ENCODE data around the gene LRRC27. TPM values are rescaled to one million over a fixed set of nuclear protein-coding genes. Genes with fewer than 3 reads are reported as not detected.
A peak's percentile ranks its signal among the peaks of the same experiment; 100 is the strongest.

LRRC27 gene
- polyA plus RNA-seq, 3 donors from 2014 or later, result 3.8 to 8.5 (median 8.2) TPM

- H3K4me1 Mint-ChIP-seq, result peaks cover 48 to 57% of the 10 kb centered on the region in 2 donors
- DNase-seq, result no peak
- H3K9me3 Mint-ChIP-seq, result no peaks in the 10 kb centered on the region
- H3K4me3 Mint-ChIP-seq, result no peak overlapping the region
- H3K36me3 Mint-ChIP-seq, result peaks cover 0 to 9% (median 5%) of the 10 kb centered on the region in 3 donors
- H3K27me3 Mint-ChIP-seq (ENCODE audit: low read depth in 3 of 3), result peaks cover 4 to 22% (median 21%) of the 10 kb centered on the region in 3 donors
- peak overlapping the region in 3 of 6 donors; percentile 43 to 76 (median 74) for H3K27ac Mint-ChIP-seq
These were observed 86.0 kb downstream of the LRRC27 start for GRCh38 chr10:132417957-132418441.

DNA sequence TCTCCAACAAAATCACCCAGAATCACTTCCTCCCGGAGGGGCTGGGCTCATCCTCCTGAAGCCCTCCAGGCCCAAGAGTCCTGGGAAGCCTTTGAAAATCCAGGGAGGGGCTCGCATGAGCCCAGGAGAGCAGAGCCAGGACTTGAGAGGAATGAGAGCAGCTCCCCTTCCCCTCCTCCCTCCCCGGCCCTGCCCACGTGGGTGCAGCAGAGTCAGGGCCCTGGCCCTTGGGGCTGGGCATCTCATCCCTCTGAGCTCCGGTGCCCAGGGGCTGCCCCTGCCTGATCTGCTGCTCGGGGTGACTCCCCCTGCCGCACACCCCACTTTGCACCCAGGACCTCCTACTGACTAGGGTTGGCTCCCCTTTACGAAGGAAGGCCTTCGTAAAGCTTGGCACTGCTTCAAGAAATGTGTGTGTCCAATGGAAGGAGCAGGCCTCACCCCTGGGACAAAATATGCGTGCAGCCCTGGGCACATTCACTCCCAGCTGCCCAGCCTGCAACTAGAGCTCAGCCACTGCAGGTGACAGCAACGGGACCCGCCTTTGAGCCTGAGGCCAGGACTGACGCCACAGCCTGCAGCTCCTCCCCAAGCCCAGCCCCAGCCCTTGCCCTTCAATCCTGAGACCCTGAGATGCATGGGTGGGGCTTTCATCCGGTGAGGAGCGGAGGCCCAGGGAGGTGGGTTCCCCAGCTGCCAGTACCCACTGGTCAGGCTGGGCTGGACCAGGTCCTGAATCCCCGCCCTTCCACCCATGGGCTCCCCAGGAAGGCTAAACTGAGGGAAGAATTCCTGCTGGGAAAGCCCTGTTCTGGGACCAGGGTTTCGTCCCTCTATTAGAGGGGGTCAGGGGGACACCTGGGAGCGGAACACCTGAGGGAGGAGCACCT is 86.8 kb downstream of the LRRC27 start:
- Mint-ChIP-seq H3K36me3 (peaks cover 0 to 9% (median 5%) of the 10 kb centered on the region in 3 donors), H3K9me3 (no peaks in the 10 kb centered on the region), H3K27me3 (ENCODE audit: low read depth in 3 of 3) (peaks cover 7 to 27% (median 25%) of the 10 kb centered on the region in 3 donors), H3K4me3 (no peak overlapping the region), H3K4me1 (peaks cover 50 to 58% of the 10 kb centered on the region in 2 donors), H3K27ac (peak overlapping the region in 5 of 6 donors; percentile 43 to 86 (median 71))
- DNase-seq, result peak in 1 of 3 donors; percentile 33

- Mint-ChIP-seq H3K9me3 (no peaks in the 10 kb centered on the region), H3K27me3 (ENCODE audit: low read depth in 3 of 3) (peaks cover 7 to 28% (median 24%) of the 10 kb centered on the region in 3 donors), H3K4me3 (peak overlapping the region in 3 of 5 donors; percentile 30 to 54 (median 41)), H3K4me1 (peaks cover 48% of the 10 kb centered on the region in 2 donors), H3K27ac (peak overlapping the region; percentile 81 to 93 (median 88)), H3K36me3 (peaks cover 0 to 9% (median 5%) of the 10 kb centered on the region in 3 donors)
- DNase-seq, result no peak
These were observed 87.8 kb downstream of the LRRC27 start for GRCh38 chr10:132419538-132420468.

DNA sequence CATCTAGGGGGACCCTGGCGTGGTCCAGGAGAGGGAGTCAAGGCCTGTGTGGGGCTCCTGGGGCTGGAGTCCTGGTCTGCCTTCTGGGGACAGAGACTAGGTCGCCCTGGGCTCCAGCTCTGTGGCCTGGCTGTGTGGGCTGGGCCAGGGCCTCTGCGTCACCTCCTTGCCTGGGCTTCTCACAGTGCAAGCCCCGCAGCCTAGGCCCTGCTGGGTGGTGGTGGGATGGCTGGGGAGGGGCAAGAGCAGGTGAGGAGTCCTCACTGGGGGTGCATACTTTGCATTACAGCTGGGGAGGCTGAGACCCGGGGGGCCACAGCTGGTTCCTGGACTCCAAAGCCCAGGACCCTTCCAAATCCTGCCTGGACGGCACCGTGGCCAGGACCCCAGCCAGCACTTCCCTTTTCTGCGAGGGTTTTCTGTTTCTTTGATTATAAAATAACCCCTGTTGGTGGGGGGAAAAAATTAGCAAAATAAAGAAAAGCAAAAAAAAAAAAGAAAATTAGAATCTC is 88.5 kb downstream of the LRRC27 start:
- Mint-ChIP-seq H3K4me3 (peak overlapping the region in 4 of 5 donors; percentile 6 to 54 (median 36)), H3K27me3 (ENCODE audit: low read depth in 3 of 3) (peaks cover 7 to 28% (median 24%) of the 10 kb centered on the region in 3 donors), H3K4me1 (peaks cover 41 to 45% of the 10 kb centered on the region in 2 donors), H3K27ac (peak overlapping the region; percentile 81 to 93 (median 88)), H3K9me3 (no peaks in the 10 kb centered on the region), H3K36me3 (peaks cover 0 to 2% (median 0%) of the 10 kb centered on the region in 3 donors)
- DNase-seq, result peak; percentile 36 to 67 (median 56)

- no peaks in the 10 kb centered on the region for H3K9me3 Mint-ChIP-seq
- peak overlapping the region; percentile 47 to 73 (median 60) for H3K4me3 Mint-ChIP-seq
- H3K4me1 Mint-ChIP-seq, result peaks cover 39 to 43% of the 10 kb centered on the region in 2 donors
- peak overlapping the region; percentile 81 to 97 (median 88) for H3K27ac Mint-ChIP-seq
- no peaks in the 10 kb centered on the region for H3K36me3 Mint-ChIP-seq
- peaks cover 7 to 28% (median 24%) of the 10 kb centered on the region in 3 donors for H3K27me3 Mint-ChIP-seq (ENCODE audit: low read depth in 3 of 3)
- DNase-seq, result peak; percentile 57 to 77 (median 67)
These were observed 89.2 kb downstream of the LRRC27 start for GRCh38 chr10:132420981-132421846.

DNA sequence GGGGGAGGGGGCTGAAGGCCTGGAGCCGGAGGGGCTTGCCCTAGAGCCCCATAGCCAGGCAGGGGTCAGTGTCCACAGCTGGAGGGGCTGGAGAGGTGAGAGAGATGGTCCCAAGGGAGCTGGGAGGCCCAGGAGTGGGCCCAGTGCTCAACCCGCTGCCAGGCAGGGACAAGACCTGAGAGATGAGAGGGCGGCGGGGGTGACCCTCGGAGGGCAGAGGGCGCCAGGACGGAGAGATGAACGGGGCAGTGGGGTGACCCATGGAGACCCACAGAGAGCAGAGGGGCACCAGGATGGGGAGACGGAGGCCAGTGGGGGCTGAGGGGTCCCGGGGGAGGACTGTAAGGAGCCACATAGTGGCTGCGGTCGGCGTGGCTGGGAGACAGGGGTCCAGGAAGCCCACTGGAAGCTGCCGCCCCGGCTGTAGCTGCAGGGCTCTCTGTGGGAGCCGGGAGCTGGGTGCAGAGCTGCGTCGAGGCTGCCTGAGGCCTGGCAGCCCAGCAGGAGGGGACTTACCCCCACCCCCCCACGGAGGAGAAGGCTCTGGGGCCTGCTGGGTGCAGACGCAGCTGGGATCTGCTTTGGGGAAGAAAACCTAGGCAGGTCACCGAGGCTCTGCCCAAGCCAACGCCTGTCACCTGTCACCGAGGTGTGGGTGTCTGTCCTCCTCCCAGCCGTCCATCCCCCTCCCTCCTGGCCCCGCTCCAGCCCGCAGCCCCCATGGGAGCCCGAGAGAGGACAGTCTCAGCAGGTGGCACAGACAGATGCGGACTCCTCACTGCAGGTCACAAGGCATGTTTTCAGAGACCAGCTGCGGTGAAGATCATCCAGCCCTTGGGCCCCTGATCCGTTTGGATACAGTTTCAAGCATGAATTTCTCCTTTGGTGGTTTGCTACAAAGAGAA is 90.1 kb downstream of the LRRC27 start:
- H3K27ac Mint-ChIP-seq, result peak overlapping the region; percentile 84 to 97 (median 92)
- H3K27me3 Mint-ChIP-seq (ENCODE audit: low read depth in 3 of 3), result peaks cover 7 to 26% (median 24%) of the 10 kb centered on the region in 3 donors
- no peak for DNase-seq
- H3K36me3 Mint-ChIP-seq, result no peaks in the 10 kb centered on the region
- peaks cover 39 to 43% of the 10 kb centered on the region in 2 donors for H3K4me1 Mint-ChIP-seq
- peak overlapping the region; percentile 63 to 73 (median 67) for H3K4me3 Mint-ChIP-seq
- H3K9me3 Mint-ChIP-seq, result no peaks in the 10 kb centered on the region

- Mint-ChIP-seq H3K4me1 (peaks cover 39 to 43% of the 10 kb centered on the region in 2 donors), H3K27me3 (ENCODE audit: low read depth in 3 of 3) (peaks cover 7 to 26% (median 22%) of the 10 kb centered on the region in 3 donors), H3K27ac (peak overlapping the region; percentile 84 to 97 (median 92)), H3K9me3 (no peaks in the 10 kb centered on the region), H3K36me3 (no peaks in the 10 kb centered on the region), H3K4me3 (peak overlapping the region; percentile 48 to 73 (median 64))
- DNase-seq, result peak; percentile 41 to 55 (median 49)
These were observed 91.2 kb downstream of the LRRC27 start for GRCh38 chr10:132422903-132423825.

- H3K27me3 Mint-ChIP-seq (ENCODE audit: low read depth in 3 of 3), result peaks cover 7 to 21% (median 18%) of the 10 kb centered on the region in 3 donors
- peak overlapping the region in 5 of 6 donors; percentile 80 to 93 (median 92) for H3K27ac Mint-ChIP-seq
- H3K9me3 Mint-ChIP-seq, result no peaks in the 10 kb centered on the region
- no peak for DNase-seq
- H3K4me1 Mint-ChIP-seq, result peaks cover 39% of the 10 kb centered on the region in 2 donors
- H3K4me3 Mint-ChIP-seq, result no peak overlapping the region
- H3K36me3 Mint-ChIP-seq, result no peaks in the 10 kb centered on the region
These were observed 92.2 kb downstream of the LRRC27 start for GRCh38 chr10:132423966-132424861.

- Mint-ChIP-seq H3K9me3 (peaks cover 0 to under 1% (median 0%) of the 10 kb centered on the region in 6 donors), H3K27me3 (ENCODE audit: low read depth in 3 of 3) (peaks cover 6 to 20% (median 16%) of the 10 kb centered on the region in 3 donors), H3K4me1 (peaks cover 39 to 40% of the 10 kb centered on the region in 2 donors), H3K4me3 (no peak overlapping the region), H3K36me3 (no peaks in the 10 kb centered on the region), H3K27ac (peak overlapping the region in 4 of 6 donors; percentile 4 to 77 (median 44))
- DNase-seq, result no peak
These were observed 93.2 kb downstream of the LRRC27 start for GRCh38 chr10:132425029-132425756.
